Activated CD4-positive, alpha-beta T cell treated with anti-CD3 and anti-CD28 coated beads for 1 hour (primary cell): Measurements from ENCODE around the gene C1QC.
"Not testable (repeated sequence)": the region's sequence is repeated elsewhere in the genome, so short reads cannot be mapped to it uniquely, and the experiment has no call there.

Experiments used
- DNase-seq: peaks from one replicate; pipeline ENCODE4 v3.0.0-alpha.2; 2020

C1QC gene

DNA sequence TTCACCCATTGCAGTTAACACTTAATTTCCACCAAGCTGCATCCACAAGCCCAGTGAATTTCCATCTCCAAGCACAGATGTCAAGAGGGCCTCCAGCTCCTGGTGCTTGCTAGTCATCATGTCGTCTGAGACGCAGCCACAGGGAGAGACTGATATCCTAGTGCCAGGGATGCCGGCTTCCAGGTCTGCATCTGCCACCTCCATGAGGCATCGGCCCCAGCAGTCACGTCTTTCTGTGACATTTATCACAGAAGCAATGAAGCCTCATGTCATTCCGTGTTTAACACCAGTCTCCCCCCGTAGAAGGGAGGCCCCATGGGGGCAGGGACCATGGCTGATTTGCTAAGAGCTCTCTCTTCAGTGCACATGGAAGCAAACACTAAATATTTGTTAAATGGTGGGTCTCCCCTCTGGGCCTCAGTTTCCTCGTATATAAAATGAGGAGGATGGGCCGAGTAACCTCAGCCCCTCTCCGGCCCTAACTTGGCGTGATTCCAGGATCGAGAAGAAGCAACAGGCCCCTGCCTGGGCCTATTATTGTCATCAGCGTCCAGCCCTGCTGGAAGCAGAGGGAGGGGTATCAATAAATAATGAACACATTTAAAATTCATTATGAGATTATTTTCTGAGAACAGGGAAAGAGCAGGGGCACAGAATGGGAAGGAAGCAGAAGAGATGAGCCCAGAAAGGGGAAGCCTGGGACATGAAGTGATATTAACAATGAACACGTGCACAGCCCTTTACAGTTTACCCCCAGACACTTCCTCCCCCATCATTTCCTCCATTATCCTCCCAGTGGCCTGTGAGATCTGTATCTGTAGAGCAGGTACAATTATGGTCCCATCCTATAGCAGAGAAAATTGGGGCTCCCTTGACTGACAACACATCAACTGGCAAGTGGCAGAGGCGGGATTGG lies 8.8 kb downstream of the C1QC start:
- DNase-seq = no peak

- DNase-seq = no peak
Observed at GRCh38 chr1:22652881-22653316, 9.5 kb downstream of the C1QC start, which contains the start of gene C1QB. C1QB (plus strand) TSS chr1:22653236; CDS start chr1:22659463, 6,227 bp downstream.

- no peak for DNase-seq
Observed at GRCh38 chr1:22654692-22655091, 11.3 kb downstream of the C1QC start.

GRCh38 chr1:22658385-22659163 lies 15.1 kb downstream of the C1QC start:
- DNase-seq = no peak

DNA sequence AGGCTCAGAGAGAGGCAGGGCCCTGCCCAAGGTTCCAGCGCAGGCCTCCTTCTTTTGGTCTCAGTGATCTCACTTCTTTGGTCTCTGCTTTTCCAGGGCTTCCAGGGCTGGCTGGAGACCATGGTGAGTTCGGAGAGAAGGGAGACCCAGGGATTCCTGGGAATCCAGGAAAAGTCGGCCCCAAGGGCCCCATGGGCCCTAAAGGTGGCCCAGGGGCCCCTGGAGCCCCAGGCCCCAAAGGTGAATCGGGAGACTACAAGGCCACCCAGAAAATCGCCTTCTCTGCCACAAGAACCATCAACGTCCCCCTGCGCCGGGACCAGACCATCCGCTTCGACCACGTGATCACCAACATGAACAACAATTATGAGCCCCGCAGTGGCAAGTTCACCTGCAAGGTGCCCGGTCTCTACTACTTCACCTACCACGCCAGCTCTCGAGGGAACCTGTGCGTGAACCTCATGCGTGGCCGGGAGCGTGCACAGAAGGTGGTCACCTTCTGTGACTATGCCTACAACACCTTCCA lies 17.3 kb downstream of the C1QC start:
- DNase-seq = no peak

DNA sequence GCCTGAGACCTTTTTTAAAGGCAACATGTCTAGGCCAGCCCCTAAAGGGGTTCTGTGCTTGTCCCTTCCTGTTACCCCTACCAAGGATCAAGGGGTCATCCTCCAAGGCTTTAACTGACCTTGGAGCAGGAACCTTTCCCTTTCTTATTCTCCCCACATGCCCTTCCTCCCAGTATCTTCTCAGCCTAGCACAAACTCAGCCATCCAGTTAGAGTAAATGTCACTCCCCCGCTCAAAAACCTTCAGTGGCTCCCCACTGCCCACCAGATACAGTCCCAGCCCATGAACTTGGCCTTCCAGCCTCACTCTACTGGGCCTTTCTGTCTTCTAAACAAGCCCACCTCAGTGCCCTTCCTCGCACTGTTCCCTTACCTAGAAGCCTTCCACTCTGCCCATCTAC lies 18.4 kb downstream of the C1QC start:
- no peak for DNase-seq

DNA sequence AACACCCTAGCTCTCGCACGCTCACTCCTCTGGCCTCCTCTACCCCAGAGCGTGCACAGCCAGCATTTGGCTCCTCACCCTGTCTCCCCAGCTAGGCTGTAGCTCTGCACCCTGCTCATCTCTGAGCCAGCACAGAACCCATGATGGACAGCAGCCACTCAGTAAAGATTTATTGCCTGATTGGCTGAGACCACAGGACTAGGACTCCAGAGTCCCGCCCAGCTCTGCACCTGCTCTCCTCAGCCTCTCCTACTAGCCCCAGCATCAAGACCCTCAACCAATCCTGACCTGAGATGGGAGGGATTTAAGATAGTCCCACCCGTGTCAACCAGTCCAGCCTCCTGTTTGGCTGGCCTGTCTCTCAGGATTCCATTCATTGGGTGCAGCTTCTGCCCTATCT lies 18.9 kb downstream of the C1QC start:
- no peak for DNase-seq

- no peak for DNase-seq
Observed at GRCh38 chr1:22662986-22663408, 19.6 kb downstream of the C1QC start.

DNA sequence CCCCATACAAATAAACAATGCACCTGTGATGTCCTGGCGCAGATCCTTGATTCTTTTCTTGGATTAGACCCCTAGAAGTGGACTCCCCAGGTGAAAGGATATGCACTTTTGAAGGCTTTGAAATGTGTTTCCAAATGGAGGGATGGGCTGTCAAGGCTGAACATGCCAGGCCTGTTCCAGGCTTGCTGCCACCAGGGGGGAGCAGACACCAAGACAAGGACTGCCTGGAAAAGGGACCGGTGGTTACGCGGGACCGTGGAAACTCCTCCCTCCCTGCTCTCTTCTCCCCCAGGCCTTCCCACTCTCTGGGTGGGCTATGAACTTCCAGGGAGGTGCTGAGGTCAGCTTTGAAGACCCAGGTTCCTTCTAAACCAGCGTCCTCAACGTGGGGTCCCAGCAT lies 22.3 kb downstream of the C1QC start:
- no peak for DNase-seq

DNA sequence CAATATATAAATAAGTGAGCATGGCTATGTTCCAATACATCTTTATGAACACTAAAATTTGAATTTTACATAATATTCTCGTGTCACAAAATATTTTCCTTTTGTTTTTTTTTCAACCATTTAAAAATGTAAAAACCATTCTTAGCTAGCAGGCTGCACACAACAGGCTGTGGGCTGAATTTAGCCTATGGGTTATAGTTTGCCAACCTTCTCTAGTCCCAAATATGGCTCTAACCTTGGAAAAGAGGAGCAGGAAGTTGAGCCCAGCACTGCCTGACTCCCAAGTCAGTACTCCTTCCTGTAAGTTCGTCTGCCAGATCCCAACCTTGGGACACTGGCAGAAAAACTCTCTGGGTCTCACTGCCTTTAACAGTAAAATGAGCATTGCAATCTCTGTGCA lies 23.0 kb downstream of the C1QC start:
- DNase-seq = no peak

- not testable (repeated sequence) for DNase-seq
Observed at GRCh38 chr1:22668840-22669239, 25.4 kb downstream of the C1QC start.

DNA sequence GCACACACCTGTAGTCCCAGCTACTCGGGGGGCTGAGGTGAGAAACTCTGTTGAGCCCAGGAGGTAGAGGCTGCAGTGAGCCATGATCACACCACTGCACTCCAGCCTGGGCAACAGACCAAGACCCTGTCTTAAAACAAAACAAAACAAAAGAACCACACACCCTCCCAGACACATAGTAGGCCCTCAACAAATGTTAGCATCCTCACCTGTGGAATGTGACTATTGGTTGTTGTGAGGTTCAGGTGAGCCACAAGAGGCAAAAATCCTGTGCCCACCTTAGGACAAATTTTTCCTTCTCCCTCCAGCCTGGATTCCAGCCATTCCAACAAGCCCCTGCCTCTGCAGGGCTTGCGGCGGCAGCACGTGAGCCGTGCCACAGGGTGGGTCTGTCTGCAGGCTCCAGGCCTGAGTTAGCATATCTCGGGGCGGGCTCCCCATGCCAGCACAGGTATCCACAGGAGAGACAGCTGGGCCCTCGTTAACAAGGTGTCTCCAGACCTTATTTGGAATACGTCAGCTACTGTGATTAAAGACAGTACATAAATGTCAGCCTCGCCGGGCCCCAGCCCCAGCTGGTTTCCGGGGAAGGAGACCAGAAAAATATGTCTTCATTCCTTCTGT lies 27.0 kb downstream of the C1QC start:
- no peak for DNase-seq

GRCh38 chr1:22671999-22672398 lies 28.6 kb downstream of the C1QC start:
- no peak for DNase-seq

DNA sequence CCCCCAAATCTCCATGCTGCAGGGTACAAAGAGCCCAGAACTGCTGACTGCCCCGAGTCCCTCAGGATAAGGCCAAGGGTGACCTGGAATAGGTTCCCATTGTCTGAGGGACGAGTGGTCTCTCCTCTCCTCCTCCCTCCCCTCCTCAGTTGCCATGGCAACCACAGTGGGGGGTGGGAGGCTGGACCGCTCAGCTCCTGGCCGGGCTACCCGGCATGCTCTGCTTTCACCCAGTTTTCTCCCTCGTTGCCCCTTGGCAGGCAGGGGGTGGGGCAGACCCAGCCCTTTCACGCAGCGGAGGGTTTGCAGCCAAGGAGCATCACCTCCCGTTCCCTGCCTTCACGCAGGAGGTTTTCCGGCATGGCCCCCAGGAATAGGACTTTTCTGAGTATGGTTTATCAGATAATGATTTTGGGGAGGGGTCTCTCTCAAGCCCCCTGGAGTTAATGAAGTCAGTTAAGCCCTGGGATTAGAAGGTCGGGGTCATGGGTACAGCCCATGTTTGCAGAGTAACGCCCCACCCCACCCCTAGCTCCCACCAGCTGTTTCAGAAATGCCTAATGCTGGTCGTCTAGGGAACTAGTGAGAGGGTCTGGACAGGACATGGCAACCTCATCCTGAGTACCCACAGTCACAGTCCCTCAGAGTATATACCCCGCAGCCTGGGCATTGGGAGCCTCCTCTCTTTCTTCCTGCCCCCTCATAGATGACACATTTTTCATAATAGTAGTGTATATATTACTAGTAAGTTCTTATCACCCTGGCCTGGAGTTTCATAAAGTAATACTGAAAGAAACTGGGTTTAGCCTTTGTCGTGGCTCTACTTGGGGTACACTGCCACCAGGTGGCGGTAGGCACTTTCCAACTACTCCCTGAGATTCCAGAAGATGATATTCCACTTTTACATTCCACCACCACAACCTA lies 30.3 kb downstream of the C1QC start:
- no peak for DNase-seq

DNA sequence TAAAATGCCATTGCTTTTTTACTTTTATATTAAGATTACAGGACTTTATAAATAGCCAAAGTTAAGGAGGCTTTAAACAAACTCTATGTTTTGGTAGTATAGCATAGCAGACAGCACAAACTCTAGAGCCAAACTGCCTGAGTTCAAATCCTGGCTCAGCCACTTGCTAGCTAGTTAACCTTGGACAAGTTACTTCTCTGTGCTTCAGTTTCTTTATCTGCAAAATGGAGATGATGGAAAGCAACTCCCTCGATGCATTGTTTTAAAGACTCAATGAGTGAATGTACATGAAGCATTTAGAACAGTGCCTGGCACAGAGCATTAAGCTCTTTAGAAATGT lies 30.9 kb downstream of the C1QC start:
- DNase-seq = no peak

- not testable (repeated sequence) for DNase-seq
Observed at GRCh38 chr1:22676151-22676550, 32.7 kb downstream of the C1QC start.

DNA sequence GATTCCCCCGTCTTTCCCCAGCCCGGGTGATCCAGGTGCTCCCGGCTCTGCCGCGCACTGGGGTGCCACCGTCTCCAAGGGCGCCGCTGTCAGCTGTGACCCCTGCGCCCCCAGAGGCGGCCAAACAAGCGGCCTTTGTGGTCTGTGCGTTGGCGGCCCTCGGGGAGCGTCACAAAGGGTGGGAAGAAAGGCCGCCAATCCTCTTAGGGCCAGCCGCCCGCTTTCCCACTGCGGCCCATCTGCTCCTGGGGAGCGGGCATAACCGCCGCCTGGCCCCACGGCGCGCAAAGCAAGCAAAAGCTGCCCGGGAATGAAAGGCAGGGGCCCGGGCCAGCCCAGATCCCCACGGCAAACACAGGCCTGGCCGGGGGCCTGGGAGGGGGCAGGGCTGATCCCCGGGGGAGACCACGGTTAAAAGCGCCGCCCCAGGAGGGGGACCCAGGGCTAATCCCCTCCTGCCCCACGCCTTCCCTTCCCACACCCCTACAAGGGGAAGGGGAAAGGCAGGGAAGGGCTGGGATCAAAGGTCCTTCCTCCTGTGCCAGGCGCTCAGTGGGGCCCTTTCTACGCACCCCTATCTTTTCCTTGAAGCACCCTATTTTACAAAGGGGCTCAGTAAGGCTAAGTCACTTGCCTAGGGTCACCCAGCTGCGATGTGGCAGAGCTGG lies 33.6 kb downstream of the C1QC start:
- DNase-seq = no peak

- no peak for DNase-seq
Observed at GRCh38 chr1:22677931-22678896, 34.8 kb downstream of the C1QC start.

GRCh38 chr1:22680726-22681125 lies 37.3 kb downstream of the C1QC start:
- DNase-seq = no peak

DNA sequence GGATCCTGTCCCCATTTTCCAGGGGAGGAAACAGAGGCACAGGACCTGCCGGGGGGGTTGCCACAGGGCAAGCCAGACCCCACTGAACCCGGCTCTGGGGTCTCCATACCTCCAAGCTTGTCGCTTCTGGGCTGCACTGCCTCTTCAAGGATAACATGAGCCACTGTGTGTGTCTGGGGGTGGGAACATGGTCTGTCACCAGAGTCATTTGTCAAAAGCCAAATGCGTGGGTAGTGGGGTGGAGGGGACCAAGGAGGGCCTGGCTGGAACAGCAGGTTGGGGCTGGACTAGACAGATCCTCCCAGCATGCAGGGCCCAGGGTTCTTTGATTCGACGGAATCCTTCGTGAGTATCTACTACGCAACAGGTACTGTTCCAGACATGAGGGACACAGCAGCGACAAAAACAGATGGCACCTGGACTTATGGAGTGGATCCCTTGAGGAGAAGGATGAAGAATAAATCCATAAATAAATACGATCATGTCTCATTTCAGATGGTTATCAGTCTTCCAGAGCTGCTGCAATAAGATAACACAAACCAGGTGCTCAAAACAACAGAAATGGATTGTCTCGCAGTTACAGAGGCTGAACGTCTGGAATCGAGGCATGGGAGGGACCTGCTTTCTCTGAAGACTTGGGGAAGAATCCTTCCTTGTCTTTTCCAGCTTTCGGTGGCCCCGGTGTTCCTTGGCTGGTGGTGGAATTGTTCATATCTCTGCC lies 38.3 kb downstream of the C1QC start:
- no peak for DNase-seq
